ENCODE measurements around the gene GMPR2.
"Not testable (repeated sequence)": the region's sequence is repeated elsewhere in the genome, so short reads cannot be mapped to it uniquely, and the experiment has no call there.

Gene GMPR2

DNA sequence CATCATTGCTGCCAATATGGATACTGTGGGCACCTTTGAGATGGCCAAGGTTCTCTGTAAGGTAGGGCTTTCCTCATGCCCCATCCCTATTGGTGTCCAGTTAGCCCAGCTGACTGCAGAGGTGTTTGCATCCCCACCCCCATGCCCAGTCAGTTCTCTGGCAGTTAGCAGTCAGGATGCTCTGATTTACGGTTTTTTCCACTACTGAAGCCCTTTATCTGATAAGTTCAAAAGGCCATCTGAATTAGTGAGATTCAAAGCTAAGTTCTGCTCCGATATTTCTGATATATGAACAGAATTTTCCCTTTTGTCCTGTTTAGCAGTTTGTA lies 773 bp downstream of the GMPR2 start:
- no peak for DNase-seq

DNA sequence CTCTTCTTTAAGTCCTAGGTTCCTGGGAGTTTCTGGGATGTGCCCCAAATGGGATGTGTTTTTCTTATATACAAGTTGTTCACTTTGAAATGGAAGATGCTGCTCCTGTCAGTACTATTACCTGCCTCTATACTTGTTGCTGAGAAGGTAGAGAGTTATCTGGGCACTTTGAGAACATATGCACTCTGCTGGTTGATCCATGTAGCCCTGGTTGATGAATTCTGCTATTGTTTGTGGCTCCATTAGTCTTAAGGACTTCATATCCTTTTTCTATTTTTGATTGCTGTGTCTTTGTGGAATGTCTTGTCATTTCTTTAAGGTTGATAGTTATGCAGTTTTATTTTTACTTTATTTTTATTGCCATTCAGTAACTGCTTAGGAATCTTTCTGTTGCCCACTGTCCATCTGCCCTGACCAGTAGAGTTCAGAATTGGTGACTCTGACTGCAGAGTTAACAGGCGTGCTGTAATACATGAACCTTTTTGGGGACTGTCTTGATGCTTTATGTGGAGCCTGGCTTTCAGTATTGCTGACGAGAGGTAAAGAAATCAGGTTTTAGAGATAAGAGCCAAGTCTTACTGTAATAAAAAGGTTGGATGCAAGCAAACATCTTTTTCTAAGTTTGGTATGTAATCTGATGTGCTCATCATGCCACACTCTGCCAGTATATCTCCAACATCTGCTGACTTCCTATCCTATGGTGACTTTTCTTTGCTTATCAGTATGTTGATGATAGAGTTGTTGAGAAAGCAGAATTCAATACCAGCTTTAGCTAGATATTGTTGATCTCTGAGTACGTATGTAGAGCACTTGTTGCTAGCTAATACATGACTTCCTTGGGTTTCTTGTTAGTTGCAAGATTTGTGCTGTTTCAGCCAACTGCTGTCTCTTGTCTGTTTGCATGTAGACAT lies 1.6 kb downstream of the GMPR2 start:
- no peak for DNase-seq

DNA sequence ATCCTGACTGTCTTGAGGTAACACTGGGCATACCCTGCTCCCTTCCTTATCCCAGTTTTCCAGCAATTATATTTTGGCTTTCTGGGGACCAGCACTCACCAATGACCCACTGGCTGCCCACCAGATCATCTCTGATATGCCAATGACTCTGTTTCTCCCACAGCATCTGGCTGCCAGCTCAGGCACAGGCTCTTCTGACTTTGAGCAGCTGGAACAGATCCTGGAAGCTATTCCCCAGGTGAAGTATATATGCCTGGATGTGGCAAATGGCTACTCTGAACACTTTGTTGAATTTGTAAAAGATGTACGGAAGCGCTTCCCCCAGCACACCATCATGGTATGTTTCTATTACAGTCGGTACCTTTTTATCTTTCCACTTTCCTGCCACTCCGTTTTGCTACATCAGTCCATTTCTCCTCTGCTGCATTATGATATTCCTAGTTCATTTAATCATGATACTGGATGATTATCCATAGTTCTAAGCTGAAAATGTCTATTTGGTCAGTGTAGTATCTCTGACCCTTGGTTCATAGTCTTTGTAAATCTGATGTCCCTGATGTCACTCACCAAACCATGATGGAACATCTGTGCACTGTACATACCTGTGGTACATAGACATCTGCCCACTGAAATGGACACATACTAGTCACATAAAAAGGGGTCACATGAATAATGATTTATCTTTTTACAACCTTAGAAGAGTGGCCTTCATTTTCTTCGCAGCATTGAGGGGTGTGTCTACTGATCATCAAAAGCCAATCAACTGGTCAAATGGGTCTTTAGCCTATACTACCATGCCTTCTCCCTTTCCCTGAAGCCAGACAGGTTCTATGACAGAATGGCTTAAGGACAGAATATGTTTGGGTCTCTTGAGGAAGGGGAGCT lies 3.3 kb downstream of the GMPR2 start:
- no peak for DNase-seq

DNA sequence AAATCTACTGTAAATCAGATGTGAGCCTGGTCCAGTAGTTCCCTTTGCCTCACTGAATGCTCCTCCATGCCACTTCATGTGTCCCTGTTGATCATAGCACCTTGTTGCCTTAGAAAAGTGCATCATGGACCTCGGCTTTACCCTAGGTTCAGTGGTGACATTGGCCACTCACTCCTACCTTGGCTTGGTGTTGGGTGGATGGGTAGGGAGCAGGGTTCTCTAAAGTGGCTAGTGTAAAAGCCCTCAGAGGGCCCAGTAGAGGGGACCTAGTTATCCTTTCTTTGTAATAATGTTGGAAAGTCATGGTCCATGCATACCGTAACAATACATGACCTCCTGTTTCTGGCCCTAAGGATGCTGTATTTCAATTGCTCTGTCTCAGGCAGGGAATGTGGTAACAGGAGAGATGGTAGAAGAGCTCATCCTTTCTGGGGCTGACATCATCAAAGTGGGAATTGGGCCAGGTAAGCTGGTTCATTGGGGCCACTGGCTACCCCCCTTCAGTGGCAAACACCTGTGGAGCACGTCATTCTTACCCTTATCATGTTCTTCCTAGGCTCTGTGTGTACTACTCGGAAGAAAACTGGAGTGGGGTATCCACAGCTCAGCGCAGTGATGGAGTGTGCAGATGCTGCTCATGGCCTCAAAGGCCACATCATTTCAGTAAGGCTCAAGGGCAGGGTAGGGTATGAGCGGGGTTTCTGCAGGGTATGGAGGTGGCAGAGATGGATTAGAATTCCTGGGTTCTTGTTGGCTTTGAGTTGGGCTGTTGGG lies 4.1 kb downstream of the GMPR2 start:
- DNase-seq = no peak

DNA sequence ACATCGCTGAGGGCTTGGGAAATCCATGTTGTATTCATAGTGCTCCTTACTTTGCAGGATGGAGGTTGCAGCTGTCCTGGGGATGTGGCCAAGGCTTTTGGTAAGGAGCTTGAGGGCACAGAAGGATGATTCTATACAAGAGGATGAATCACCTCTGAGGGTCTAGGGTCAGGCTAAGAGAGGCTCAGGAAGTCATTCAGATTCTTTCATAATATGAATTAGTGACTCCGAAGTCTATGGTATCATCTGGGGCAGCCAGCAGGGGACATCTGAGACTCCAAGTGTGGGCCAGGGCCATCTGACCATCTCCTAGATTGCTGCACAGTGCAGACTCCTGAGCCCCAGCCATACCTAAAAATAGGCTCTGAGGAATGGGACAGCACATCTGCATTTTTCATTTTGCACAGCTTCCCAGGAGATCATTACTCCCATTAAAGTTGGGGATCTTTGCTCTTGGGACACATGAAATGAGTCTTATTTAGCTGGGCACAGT lies 4.8 kb downstream of the GMPR2 start:
- DNase-seq = no peak

DNA sequence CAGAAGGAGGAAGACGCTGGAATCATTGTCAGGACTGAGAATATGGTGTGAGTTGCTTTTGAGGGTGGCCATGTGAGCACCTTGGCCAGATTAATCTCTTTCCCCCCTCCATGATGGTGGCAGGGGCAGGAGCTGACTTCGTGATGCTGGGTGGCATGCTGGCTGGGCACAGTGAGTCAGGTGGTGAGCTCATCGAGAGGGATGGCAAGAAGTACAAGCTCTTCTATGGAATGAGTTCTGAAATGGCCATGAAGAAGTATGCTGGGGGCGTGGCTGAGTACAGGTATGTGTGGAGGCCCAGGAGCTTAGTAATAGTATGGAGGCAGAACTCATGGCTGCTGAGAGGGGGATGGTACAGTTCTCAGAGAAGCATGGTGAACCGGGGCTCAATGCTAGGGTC lies 5.4 kb downstream of the GMPR2 start:
- DNase-seq = no peak

DNA sequence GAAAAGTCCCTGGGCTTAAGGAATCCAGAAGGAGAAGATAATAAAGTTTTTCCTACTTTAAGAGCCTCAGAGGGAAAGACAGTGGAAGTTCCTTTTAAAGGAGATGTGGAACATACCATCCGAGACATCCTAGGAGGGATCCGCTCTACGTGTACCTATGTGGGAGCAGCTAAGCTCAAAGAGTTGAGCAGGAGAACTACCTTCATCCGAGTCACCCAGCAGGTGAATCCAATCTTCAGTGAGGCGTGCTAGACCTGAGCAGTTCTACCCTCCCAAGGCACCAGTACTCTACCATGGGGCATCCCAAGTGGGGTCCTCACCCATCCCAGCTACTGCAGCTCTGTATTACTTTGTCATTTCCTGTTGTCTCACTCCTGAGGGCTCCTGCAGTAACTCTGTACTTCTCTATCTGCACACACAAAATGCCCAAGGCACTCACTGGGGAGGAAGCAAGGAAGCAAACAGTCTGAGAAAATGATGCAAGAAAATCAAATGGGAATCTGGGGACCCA lies 5.9 kb downstream of the GMPR2 start:
- no peak for DNase-seq

DNA sequence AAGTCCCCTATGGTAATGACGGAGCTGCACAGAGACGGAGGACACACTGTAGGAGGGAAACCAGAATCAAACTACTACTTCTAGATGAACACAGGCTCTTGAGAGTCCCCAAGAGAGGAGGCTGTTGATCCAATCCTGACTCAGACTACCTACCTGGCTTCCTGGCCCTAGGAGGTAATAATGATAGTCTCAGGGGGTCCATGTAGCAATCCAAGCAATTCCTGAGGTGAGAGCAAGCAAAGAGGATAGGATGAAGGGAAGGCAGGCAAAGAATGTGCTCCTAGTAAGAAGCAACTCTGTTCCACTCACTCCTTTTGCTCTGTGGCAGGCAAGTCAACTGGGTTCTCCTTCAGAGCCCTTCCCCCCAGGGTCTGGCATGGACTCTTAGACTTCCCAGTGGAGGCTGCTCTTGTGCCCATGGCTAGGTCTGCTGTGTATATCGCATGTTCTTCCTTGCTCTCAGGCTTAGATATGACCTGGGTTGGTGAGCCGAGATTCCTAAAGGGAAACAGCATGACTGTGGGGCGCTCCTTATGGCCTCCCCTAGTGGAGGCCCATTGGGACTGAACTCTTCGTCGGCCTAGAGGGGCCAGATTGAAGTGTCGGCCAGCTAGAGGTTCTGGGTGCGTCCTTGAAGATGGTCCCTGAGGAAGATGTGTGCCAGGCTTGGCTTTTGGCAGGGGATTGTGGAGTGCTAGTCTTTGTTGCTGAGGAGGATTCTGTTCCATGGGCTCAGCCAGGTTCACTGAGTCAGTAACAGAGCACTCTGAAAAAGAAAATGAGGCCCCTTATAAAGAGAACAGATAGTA lies 7.6 kb downstream of the GMPR2 start:
- no peak for DNase-seq

DNA sequence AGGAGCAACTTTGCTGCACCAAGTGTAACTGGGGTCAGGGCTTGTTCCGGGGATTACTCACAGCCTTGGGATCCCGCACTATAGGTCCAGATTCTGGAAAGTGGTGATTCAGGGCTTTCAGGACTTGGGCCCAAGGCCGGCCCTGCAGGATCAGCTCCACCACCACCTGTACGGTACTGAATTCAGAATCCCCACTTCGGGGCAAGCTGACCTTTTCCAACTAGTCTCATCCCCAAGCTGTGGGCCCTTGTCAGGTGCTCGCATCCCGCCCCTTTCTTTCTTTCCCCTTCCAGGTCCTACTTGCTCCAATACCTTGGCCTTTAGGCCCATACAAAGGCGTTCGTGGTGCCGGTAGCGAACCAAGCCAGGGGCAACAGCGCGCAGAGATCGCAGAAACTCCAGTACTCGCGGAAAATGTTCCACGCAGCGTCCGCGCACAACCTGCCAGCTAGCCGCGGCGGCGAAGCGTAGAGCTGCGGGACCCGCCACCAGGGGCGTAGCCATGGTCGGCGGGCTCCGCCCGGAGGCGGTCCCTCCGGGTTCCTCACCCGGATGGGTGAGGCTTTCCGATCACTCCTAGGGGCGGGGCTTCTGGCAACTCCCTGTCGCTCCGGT lies 9.2 kb downstream of the GMPR2 start:
- peak; percentile 87 to 93 (median 92) for DNase-seq

DNA sequence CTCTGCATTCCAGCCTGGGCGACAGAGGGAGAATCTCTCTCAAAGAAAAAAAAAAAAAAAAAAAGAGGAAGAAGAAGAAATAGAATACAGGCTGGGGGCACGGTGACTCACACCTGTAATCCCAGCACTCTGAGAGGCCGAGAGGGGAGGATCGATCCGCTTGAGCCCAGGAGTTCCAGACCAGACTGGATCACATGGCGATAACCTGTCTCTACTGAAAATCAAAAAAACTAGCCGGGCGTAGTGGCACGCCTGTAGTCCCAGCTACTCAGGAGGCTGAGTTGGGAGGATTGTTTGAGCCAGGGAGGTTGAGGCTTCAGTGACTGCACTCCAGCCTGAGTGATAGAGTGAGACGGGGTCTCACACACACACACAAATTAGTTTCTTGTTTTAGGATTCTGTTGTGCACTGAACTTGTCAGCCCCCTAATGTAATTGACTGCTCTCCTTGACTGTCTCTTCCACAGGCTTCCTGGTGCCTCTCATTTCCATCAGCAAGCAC lies 10.7 kb downstream of the GMPR2 start:
- no peak for DNase-seq

DNA sequence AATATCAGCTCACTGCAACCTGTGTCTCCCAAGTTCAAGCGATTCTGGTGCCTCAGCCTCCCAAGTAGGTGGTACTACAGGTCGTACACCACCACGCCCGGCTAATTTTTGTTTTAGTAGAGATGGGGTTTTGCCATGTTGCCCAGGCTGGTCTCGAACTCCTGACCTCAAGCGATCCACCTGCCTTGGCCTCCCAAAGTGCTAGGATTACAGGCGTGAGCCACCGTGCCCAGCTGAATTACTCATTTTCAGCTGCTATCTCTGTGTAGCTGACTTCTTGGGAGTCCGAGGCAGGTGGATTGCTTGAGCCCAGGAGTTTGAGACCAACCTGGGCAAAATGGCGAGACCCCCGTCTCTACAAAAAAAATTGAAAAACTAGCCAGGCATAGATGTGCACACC lies 12.6 kb downstream of the GMPR2 start:
- DNase-seq = not testable (repeated sequence)

DNA sequence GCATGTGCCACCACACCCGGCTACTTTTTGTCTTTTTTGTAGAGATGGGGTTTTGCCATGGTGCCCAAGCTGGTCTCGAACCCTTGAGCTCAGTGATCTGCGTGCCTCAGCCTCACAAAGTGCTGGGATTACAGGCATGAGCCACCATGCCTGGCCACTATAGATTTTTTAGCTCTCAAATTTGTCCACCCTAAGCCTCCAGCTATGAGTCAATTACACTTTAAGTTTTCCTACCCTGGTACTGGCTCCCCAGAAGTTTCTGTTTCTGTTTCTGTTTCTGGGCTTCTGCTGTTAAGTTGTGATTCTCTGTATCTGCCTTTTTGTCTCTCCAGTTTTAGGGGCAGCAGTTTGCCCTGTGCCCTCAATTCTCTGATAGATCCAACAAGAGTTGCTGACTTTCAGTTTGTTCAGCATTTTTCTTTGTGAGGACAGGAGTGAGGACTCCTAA lies 14.1 kb downstream of the GMPR2 start:
- no peak for DNase-seq

DNA sequence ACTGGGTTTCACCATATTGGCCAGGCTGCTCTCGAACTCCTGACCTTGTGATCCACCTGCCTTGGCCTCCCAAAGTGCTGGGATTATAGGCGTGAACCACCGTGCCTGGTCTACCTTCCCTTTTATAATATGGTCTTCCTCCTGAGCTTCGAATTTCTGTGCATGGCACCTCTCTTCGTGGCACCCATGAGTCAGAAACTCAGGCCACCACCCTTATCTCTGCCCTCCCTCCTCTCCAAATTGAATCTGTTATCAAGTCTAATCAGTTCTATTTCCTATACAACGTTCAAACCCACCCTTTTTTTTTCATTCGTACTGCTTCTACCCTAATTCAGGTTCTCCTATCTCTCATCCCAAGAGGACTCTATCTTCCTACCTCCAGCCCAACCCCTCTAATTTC lies 14.7 kb downstream of the GMPR2 start:
- DNase-seq = no peak

DNA sequence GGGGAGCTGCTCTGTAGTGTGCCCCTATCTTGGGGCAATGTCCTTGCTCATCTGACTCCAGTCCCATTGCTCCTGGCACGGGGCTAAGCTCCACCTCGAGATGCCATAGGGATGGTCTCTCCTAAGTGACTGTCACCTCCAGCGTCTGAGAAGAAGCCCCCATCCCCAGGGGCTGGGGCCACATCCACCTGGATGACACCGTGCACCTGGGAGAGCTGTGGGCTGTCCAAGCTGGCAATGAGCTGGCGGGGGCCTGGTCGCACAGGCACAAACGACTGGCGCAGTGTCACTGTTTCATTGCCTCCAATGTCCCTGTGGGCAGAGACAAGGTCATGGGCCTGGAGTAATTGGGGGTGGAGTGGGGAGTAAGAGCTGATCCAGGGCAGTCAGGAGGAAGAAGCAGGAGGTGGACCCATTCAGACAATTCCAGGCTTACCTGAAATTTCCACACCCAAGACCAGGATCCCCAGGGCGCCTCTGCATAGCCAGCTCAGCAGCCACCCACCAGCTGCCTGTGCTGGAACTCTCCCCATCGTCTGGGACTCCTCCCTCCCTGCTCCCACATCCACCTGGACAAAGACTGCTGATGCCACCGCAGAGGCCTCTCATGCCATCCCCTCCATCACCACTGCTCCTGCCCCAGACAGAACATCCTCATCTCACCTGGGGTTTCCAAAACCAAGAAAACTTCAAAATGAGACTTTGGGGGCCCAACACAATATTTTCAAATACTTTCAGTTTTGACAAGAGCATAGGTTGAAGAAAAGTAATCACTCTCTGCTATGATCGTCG lies 16.7 kb downstream of the GMPR2 start:
- DNase-seq = no peak

DNA sequence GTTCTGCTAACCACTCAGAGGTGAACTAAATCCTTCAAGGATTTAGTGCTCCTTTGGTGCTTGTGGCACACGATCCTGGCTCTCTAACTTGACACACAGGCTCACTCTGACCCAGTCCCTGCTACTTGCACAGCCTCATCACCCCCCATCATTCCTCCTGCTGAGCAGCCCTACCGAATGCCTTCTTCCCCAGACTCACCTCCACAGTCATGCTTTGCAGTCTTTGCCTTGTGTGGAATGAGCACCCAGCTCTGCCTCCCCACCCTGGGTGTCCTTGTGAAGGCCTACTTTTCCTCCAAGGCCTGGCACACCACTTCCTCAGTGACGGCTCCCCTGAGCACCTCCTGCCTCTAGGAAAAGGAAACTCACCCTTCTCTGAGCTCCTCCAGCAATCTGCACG lies 17.6 kb downstream of the GMPR2 start:
- DNase-seq = no peak

DNA sequence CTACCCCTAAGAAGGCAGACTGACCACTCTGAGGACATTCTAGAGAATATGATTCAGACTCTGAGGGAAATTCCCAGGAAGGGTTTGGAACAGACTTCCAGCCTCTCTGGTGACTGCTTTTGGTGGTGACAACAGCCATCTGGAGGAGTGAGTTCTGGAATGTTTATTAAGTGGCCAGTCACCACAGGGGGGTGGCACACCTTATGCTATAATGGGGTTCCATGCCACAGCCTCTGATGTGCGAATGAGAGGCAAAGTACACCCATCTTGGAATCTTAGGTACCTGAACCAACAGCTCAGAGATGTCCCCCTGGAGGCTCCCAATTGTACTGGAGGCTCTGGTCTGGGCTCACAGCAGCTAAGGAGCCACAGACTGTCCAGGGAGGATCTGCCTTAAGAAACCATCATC lies 19.2 kb downstream of the GMPR2 start:
- no peak for DNase-seq

DNA sequence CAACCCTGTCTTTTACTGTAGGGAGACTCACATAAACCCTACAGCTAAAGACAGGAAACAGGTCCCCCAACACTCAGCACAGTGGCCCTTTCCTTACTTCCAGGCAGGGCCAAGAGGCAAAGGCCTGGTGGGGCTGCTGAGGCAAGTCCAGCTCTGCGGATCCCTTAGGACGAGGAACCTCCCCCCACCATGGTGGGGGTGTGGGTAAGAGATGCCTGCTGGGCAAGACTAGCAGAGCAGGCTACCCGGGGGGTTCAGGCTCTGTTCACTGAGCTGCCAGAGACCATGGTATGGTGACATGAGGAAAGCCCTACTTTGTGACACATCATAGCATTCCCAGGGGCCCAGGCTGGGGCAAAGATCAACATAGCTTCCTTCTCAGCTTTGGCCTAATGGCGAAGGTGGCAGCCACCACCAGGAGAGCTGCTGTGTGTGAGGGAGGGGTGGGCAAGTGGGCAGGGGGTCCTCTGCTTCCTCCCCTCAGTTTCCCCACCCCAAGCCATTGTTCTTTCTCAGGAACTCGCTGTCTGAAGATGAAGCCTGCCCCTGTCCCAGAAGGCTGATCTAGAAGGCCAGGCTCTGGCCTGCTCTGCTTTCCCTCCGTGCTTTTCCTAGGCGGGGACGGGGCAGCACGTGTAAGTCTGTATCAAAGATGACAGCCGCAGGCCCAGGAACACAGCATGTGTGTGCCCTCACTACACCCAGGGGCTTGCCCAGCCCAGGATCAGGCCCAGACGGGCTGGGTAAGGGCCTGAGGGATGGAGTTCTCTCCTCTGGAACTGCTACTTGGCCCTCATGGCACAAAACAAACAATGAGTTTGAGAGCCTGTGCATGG lies 19.8 kb downstream of the GMPR2 start:
- no peak for DNase-seq

DNA sequence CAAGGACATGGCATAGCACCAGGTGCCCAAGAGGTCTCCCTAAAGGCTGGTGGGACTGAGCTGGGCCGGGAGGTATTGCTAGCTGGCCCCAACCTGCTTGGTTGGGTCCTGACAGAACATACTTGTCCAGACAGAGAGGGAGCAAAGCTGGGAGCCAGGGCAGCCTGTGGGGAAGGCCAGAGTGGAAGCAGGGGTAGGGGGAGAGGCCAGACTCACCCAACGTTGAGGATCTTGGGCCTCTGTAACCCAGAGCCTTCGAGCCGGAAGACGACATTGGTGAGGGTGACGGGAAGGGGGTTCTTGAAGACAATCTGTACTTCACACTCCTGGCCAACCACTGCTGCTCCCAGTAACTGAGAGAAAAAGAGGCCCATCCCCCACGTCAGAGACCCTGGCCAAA lies 21.2 kb downstream of the GMPR2 start:
- DNase-seq = no peak

DNA sequence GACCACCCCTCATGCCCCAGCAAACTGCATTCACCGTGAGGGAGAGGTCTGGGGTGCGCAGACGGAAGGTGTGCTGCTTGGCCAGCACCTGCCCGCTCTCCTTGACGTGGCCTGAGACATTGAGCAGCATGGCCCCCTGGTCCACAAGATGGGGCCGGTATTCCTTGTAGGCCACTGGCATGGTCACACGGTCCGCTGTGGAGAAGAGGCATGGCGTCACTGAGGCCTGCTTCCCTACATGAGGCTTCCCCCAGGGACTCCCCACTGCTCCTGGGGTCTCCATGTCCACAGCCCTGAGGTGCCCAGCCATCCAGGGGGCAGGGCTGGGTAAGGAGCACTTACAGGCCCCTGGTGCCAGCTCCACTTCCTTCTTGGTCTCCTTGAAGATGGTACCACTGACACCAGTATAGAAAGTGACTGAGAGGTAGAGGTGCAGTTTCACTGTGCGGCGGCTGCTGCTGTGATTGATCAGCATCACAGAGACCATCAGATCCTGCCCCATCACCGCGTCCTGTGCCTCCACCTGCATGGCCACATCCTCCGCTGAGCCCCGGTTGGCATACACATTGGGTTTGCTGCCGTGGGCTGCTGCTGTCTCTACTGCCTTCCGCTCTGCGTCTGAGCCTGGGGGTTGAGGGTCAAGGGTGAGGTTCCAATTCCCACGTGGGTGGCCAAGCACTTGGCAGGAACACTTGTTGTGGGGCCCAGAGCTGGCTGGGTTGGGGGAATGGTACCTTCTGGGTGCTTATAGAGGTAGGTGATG lies 22.1 kb downstream of the GMPR2 start:
- no peak for DNase-seq

Measured in activated CD4-positive, CD25-positive, alpha-beta regulatory T cell (primary cell).